HL-60 (cell line): Measurements from ENCODE around the gene GCNT1.
"Not testable (repeated sequence)": the region's sequence is repeated elsewhere in the genome, so short reads cannot be mapped to it uniquely, and the experiment has no call there.

ENCODE experiments used
- DNase-seq, 2 experiments: peaks; one replicate each; pipeline ENCODE4 v3.0.0-alpha.2; 2010 to 2020; ENCODE audit warnings: low read depth in 1 of 2, low spot score in 1 of 2
- H3K27ac ChIP-seq: fragments of 250-450 bp; sonication (Bioruptor Pico); replicated peaks from 2 replicates; pipeline ENCODE4 v1.5.1; 2020; ENCODE audit warnings: mild to moderate bottlenecking, moderate library complexity
- H3K27me3 ChIP-seq: fragments of 250-450 bp; sonication (Bioruptor Pico); 2 replicates; pipeline ENCODE4 v1.5.1; 2021; ENCODE audit warnings: mild to moderate bottlenecking, moderate library complexity; ENCODE audit not compliant: insufficient read depth, poor library complexity, severe bottlenecking
- H3K4me3 ChIP-seq: replicated peaks from 2 replicates; pipeline ENCODE4 v1.5.1; 2011; ENCODE audit warnings: mild to moderate bottlenecking, control low read depth, low read length; ENCODE audit not compliant: insufficient read depth
- GABPA ChIP-seq: IDR thresholded peaks from 2 replicates; pipeline ENCODE4 v1.6.1; 2012; ENCODE audit warnings: low read depth
- POLR2AphosphoS5 ChIP-seq: IDR thresholded peaks from 2 replicates; pipeline ENCODE4 v1.6.1; 2012; ENCODE audit warnings: low read depth
- SPI1 ChIP-seq: IDR thresholded peaks from 2 replicates; pipeline ENCODE4 v1.6.1; 2012; ENCODE audit warnings: low read depth, mild to moderate bottlenecking, borderline replicate concordance
- TF ChIP-seq, protein P1 (sequence below): IDR thresholded peaks from 2 replicates; pipeline ENCODE4 v1.6.1; 2012; ENCODE audit warnings: low read depth; ENCODE audit not compliant: insufficient replicate concordance
- TF ChIP-seq, protein P2 (sequence below): IDR thresholded peaks from one replicate; pipeline ENCODE4 v1.5.1; 2011; ENCODE audit warnings: low read length, control low read depth, inconsistent platforms; ENCODE audit not compliant: insufficient read depth

The GCNT1 gene

GRCh38 chr9:76531231-76531780 is 72.3 kb downstream of the GCNT1 start:
- H3K4me3 ChIP-seq: no peak overlapping the region

DNA sequence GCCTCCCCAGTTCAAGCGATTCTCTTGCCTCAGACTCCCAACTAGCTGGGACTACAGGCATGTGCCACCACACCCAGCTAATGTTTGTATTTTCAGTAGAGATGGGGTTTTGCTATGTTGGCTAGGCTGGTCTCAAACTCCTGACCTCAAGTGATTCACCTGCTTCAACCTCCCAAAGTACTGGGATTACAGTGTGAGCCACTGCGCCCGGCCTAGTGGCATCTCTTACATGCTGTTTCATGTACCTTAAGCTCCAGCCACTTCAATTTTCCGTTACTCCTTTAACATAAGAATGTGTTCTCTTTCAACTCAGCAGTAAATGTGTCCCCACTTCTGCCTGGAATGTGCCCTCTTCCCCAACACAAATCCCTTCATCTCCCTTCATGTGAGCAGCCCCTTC is 73.9 kb downstream of the GCNT1 start:
- not testable (repeated sequence) for DNase-seq, H3K27ac ChIP-seq, H3K27me3 ChIP-seq, H3K4me3 ChIP-seq

More at GRCh38 chr9:76531231-76531780, 72.3 kb downstream of the GCNT1 start:
- DNase-seq: no peak
- Histone ChIP-seq H3K27me3 (no peaks in the 10 kb centered on the region), H3K27ac (no peak overlapping the region)
- TF ChIP-seq, protein P1, sequence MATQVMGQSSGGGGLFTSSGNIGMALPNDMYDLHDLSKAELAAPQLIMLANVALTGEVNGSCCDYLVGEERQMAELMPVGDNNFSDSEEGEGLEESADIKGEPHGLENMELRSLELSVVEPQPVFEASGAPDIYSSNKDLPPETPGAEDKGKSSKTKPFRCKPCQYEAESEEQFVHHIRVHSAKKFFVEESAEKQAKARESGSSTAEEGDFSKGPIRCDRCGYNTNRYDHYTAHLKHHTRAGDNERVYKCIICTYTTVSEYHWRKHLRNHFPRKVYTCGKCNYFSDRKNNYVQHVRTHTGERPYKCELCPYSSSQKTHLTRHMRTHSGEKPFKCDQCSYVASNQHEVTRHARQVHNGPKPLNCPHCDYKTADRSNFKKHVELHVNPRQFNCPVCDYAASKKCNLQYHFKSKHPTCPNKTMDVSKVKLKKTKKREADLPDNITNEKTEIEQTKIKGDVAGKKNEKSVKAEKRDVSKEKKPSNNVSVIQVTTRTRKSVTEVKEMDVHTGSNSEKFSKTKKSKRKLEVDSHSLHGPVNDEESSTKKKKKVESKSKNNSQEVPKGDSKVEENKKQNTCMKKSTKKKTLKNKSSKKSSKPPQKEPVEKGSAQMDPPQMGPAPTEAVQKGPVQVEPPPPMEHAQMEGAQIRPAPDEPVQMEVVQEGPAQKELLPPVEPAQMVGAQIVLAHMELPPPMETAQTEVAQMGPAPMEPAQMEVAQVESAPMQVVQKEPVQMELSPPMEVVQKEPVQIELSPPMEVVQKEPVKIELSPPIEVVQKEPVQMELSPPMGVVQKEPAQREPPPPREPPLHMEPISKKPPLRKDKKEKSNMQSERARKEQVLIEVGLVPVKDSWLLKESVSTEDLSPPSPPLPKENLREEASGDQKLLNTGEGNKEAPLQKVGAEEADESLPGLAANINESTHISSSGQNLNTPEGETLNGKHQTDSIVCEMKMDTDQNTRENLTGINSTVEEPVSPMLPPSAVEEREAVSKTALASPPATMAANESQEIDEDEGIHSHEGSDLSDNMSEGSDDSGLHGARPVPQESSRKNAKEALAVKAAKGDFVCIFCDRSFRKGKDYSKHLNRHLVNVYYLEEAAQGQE: no peak
- TF ChIP-seq POLR2AphosphoS5 (no peak), SPI1 (no peak), GABPA (no peak)

DNA sequence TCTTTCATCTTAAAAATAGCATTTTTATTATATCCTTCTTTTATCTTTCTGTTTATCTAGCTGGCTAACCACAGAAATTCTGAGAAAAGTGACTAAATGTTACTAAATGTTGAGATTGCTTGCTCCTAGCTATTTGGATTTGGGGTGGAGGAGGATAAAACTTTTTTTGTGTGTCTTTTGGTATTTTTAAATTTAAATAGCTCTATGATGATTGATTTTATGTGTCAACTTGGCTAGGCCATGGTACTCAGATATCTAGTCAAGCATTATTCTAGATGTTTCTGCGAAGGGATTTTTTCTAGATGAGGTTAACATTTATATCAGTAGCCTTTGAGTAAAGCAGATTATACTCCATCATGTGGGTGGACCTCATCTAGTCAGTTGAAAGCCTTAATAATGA is 75.0 kb downstream of the GCNT1 start:
- Histone ChIP-seq H3K4me3 (no peak overlapping the region), H3K27me3 (no peaks in the 10 kb centered on the region), H3K27ac (no peak overlapping the region)
- DNase-seq: no peak
- TF ChIP-seq SPI1 (no peak), GABPA (no peak), POLR2AphosphoS5 (no peak)
- TF ChIP-seq, protein P2, sequence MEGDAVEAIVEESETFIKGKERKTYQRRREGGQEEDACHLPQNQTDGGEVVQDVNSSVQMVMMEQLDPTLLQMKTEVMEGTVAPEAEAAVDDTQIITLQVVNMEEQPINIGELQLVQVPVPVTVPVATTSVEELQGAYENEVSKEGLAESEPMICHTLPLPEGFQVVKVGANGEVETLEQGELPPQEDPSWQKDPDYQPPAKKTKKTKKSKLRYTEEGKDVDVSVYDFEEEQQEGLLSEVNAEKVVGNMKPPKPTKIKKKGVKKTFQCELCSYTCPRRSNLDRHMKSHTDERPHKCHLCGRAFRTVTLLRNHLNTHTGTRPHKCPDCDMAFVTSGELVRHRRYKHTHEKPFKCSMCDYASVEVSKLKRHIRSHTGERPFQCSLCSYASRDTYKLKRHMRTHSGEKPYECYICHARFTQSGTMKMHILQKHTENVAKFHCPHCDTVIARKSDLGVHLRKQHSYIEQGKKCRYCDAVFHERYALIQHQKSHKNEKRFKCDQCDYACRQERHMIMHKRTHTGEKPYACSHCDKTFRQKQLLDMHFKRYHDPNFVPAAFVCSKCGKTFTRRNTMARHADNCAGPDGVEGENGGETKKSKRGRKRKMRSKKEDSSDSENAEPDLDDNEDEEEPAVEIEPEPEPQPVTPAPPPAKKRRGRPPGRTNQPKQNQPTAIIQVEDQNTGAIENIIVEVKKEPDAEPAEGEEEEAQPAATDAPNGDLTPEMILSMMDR: no peak
- TF ChIP-seq, protein P1: no peak

DNA sequence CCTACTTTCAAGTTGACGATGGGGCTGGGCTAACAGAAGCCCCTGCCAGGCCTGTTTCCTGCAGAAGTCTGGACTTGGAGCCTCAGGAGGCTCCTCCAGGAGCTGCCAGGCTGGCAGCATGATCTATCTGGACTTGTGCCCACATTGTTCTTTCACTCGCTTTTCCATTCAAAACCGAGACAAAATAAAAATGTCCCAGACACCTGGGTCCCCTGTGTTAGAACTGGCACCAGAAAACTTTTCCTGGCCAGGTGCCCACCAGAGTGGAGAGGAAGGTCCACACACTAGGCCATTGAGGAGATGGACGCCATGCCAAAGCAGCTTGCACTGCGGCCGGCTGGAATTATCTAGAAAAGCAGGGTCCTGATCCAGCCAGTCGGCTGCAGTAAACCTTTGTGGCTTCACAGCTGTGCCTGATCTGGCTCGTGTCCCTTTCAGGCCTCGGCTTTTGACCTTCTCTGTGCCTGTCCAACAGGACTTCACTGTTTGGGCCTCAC is 78.2 kb downstream of the GCNT1 start:
- Histone ChIP-seq H3K27ac (no peak overlapping the region), H3K4me3 (no peak overlapping the region), H3K27me3 (no peaks in the 10 kb centered on the region)
- no peak for DNase-seq
- TF ChIP-seq SPI1 (no peak), POLR2AphosphoS5 (no peak), GABPA (no peak)
- TF ChIP-seq, protein P1: no peak
- TF ChIP-seq, protein P2: no peak
